Ascending aorta (tissue), 2 donors: ENCODE results near the gene SPTLC1. TPM values are rescaled to one million over a fixed set of nuclear protein-coding genes. Genes with fewer than 3 reads are reported as not detected.
"Not testable (repeated sequence)": the region's sequence is repeated elsewhere in the genome, so short reads cannot be mapped to it uniquely, and the experiment has no call there.

Experiments used
- DNase-seq, 2 donors: peaks; one replicate each; pipeline ENCODE4 v3.0.0-alpha.2; 2019; ENCODE audit warnings: low spot score in 2 of 2
- H3K27ac ChIP-seq, 2 donors: fragments of 200-600 bp; sonication (generic); one replicate each; pipeline ENCODE4 v1.5.1; 2016 to 2017; ENCODE audit warnings: mild to moderate bottlenecking in 1 of 2
- H3K27me3 ChIP-seq: fragments of 200-600 bp; sonication (generic); one replicate; pipeline ENCODE4 v1.5.1; 2017
- H3K36me3 ChIP-seq, 2 donors: fragments of 200-600 bp; sonication (generic); one replicate each; pipeline ENCODE4 v1.5.1; 2016
- H3K4me1 ChIP-seq, 2 donors: fragments of 200-600 bp; sonication (generic); one replicate each; pipeline ENCODE4 v1.5.1; 2016 to 2017; ENCODE audit warnings: mild to moderate bottlenecking in 1 of 2
- H3K4me3 ChIP-seq, 2 donors: fragments of 200-600 bp; sonication (generic); one replicate each; pipeline ENCODE4 v1.5.1; 2016 to 2017; ENCODE audit warnings: mild to moderate bottlenecking in 1 of 2
- H3K9me3 ChIP-seq, 2 donors: fragments of 200-600 bp; sonication (generic); one replicate each; pipeline ENCODE4 v1.5.1; 2016
- intact Hi-C: fragments of 100-400 bp; cut with DNase I; formaldehyde crosslinking; loops from one replicate; pipeline ENCODE4 v1.15.1; 2023
- total RNA-seq: library from RNA; depleted of rRNA; stranded (reverse); fragments of >200 nt; gene quantifications from one replicate; pipeline ENCODE4 v1.1.0, GENCODE V29; 2016
- TF ChIP-seq, protein P1 (sequence below), 3 experiments: fragments of 200-600 bp in 2 of 3; fragments of 450-650 bp in 1 of 3; sonication (generic) in 2 of 3; IDR thresholded peaks; one replicate each; pipeline ENCODE4 v1.5.1; 2016 to 2019; ENCODE audit warnings: antibody characterized with exemption in 3 of 3, mild to moderate bottlenecking in 1 of 3, moderate library complexity in 1 of 3

The SPTLC1 gene
- total RNA-seq, 1 donor from 2014 or later = 48.0 TPM

DNA sequence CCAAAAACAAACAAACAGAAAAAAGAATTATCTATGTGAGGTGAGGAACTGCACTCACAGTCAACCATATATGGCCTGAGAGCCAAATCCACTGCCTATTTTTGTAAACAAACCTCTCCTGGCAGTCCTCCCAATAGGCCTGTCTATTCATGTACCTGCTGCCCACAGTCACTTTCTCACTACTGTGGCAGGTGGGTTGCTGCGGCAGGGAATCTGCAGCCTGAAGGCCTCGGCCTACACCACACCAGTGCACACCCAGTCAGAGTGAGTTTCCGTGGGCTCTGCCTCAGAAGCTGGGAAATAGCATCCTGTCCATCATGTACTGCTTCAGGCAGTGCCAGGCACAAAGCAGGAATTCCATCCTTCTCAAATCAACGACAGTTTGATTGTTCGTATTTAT lies 82.3 kb downstream of the SPTLC1 start:
- Histone ChIP-seq H3K27ac (no peak overlapping the region), H3K36me3 (peaks cover 47 to 57% of the 10 kb centered on the region in 2 donors), H3K4me3 (no peak overlapping the region), H3K27me3 (no peaks in the 10 kb centered on the region), H3K4me1 (no peaks in the 10 kb centered on the region), H3K9me3 (no peaks in the 10 kb centered on the region)
- intact Hi-C loops = no loop called here
- no peak for DNase-seq
- TF ChIP-seq, protein P1, sequence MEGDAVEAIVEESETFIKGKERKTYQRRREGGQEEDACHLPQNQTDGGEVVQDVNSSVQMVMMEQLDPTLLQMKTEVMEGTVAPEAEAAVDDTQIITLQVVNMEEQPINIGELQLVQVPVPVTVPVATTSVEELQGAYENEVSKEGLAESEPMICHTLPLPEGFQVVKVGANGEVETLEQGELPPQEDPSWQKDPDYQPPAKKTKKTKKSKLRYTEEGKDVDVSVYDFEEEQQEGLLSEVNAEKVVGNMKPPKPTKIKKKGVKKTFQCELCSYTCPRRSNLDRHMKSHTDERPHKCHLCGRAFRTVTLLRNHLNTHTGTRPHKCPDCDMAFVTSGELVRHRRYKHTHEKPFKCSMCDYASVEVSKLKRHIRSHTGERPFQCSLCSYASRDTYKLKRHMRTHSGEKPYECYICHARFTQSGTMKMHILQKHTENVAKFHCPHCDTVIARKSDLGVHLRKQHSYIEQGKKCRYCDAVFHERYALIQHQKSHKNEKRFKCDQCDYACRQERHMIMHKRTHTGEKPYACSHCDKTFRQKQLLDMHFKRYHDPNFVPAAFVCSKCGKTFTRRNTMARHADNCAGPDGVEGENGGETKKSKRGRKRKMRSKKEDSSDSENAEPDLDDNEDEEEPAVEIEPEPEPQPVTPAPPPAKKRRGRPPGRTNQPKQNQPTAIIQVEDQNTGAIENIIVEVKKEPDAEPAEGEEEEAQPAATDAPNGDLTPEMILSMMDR (IDR thresholded peaks at IDR 0.05) = no peak

DNA sequence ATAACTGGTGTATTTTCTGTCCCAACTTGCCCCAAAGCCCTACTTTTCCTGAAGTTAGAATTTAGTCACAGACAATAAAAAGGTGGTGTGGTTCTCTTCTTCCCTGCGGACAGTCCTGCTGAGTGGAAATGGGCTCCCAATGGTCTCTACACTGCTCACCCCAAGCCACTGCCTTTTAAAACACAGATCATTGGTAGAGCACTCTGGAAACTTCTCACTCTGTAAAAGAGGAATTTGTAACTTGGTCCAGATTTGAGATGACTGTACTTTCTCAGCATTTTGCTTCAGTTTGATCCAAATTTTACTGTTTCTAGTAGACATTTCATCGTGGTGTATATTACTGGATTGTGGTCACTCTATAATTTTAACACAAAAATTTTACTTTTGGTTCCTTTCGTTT lies 84.8 kb downstream of the SPTLC1 start:
- H3K9me3 ChIP-seq = no peaks in the 10 kb centered on the region
- H3K4me1 ChIP-seq = no peaks in the 10 kb centered on the region
- TF ChIP-seq, protein P1 (IDR thresholded peaks at IDR 0.05) = no peak
- H3K27me3 ChIP-seq = no peaks in the 10 kb centered on the region
- intact Hi-C loops = no loop called here
- no peak for DNase-seq
- no peak overlapping the region for H3K4me3 ChIP-seq
- H3K36me3 ChIP-seq = peaks cover 25 to 34% of the 10 kb centered on the region in 2 donors
- no peak overlapping the region for H3K27ac ChIP-seq

DNA sequence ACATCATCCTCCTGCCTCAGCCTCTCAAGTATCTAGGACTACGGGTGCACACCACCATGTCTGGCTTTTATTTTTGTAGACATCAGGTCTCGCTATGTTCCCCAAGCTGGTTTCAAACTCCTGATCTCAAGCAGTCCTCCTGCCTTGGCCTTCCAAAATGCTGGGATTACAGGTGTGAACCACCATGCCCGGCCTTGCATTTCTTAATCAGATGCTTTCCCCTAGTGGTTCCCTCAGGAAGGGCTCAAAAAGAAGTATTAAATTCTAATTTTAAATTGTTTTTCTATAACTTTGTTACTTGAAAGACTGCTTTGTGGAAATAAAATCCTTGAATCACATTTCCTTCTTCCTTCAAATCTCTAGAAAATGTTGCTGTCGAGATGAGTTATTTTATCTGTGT lies 85.7 kb downstream of the SPTLC1 start:
- Histone ChIP-seq H3K4me1 (no peaks in the 10 kb centered on the region), H3K27me3 (no peaks in the 10 kb centered on the region), H3K36me3 (peaks cover 19 to 31% of the 10 kb centered on the region in 2 donors), H3K9me3 (no peaks in the 10 kb centered on the region), H3K4me3 (no peak overlapping the region), H3K27ac (no peak overlapping the region)
- intact Hi-C loops = no loop called here
- DNase-seq = no peak
- TF ChIP-seq, protein P1 (IDR thresholded peaks at IDR 0.05) = no peak

DNA sequence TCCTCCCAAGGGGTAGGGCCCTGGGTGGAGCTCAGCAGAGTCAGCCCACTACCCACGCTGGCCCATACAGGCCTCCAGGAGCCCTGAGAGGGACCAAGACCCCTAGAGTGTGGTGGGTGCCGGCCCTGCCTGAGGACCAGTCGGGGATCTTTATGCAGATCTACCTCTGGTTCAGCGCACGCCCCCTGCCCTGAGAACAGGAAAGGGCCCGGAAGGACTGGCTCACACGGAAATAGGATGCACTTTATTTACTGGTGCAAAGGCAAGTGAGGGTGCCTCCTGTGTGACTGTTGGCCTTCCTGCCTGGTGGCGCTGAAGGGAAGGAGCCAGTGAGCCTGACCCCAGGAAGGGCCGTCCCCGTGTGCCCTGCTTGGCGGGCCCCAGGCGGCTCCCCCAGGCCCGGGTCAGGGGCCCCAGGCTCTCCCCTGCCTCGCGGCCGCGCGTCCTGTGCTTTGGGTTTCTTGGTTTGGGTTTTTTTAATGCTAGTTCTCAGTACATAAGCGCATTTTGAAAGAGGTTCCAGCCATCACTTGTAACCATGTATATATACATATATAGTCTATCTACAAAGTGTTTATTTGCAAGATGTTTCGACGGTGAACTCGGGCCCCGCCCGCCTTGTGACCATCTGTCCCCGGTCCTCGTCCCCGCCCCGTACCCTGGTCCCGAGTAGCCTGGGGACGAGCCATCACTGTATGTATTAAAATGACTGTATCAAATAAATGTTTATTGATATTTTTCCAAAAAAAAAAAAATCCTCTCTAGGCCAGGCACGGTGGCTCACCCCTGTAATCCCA lies 88.8 kb downstream of the SPTLC1 start:
- intact Hi-C loops = no loop called here
- TF ChIP-seq, protein P1 (IDR thresholded peaks at IDR 0.05) = no peak
- H3K4me3 ChIP-seq = no peak overlapping the region
- peaks cover 3 to 5% of the 10 kb centered on the region in 2 donors for H3K36me3 ChIP-seq
- H3K9me3 ChIP-seq = no peaks in the 10 kb centered on the region
- no peaks in the 10 kb centered on the region for H3K27me3 ChIP-seq
- H3K27ac ChIP-seq = no peak overlapping the region
- no peaks in the 10 kb centered on the region for H3K4me1 ChIP-seq
- DNase-seq = no peak

DNA sequence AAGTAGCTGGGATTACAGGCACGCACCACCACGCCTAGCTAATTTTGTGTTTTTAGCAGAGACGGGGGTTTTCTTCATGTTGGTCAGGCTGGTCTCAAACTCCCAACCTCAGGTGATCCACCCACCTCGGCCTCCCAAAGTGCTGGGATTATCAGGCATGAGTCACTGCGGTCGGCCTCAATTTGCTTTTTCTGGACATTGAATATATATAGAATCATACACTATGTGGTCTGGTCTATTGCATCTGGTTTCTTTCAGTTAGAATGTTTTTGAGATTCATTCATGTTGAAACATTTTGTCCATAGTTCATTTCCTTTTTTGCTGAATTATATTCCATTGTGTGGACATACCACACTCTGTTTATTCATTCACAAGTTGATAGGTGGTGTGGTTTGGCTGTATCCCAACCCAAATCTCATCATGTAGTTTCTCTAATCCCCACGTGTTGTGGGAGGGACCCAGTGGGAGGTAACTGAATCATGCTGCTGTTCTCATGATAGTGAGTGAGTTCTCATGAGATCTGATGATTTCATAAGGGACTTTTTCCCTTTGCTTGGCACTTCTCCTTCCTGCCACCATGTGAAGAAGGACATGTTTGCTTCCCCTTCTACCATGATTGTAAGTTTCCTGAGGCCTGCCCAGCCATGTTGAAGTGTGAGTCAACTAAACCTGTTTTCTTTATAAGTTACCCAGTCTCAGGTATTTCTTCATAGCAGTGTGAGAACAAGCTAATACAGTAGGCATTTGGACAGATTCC lies 93.2 kb downstream of the SPTLC1 start:
- H3K9me3 ChIP-seq, intact Hi-C loops, H3K27me3 ChIP-seq, H3K4me1 ChIP-seq, H3K27ac ChIP-seq, H3K36me3 ChIP-seq, DNase-seq, H3K4me3 ChIP-seq: not testable (repeated sequence)

DNA sequence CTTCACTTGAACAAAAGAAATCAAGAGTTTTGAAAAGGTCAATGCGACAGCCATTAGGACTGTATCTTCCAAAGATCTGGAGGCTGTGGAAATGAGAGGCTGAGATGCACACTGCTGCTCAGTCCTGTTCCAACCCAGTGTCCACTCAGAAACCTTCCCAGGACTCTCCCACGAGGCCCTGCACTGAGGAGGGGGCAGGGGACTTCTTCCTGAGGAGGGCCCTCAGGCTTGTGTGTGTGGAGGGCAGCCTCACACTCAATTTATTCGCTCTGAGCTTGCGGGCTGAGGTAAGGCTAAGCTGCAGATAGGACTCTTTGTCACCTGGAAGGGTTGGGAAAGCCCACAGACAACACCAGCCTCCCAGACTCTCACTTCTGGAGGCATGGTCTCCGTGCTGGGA lies 95.6 kb downstream of the SPTLC1 start:
- DNase-seq = no peak
- peaks cover 0 to 4% of the 10 kb centered on the region in 2 donors for H3K9me3 ChIP-seq
- H3K4me3 ChIP-seq = no peak overlapping the region
- no peak overlapping the region for H3K27ac ChIP-seq
- H3K27me3 ChIP-seq = no peaks in the 10 kb centered on the region
- intact Hi-C loops = no loop called here
- H3K4me1 ChIP-seq = no peaks in the 10 kb centered on the region
- TF ChIP-seq, protein P1 (IDR thresholded peaks at IDR 0.05) = no peak
- no peaks in the 10 kb centered on the region for H3K36me3 ChIP-seq
